Measurements from ENCODE around the gene CCNL2.
"Not testable (repeated sequence)": the region's sequence is repeated elsewhere in the genome, so short reads cannot be mapped to it uniquely, and the experiment has no call there.

CCNL2 gene

GRCh38 chr1:1399187-1399871 is at the start of gene CCNL2:
TSS of gene CCNL2 (minus strand) at chr1:1399335. CDS start at chr1:1399306, 29 bp downstream.
- peak; percentile 97 for DNase-seq (ENCODE audit: low spot score)

GRCh38 chr1:1446631-1447030 is 47.5 kb upstream of the CCNL2 start:
- DNase-seq (ENCODE audit: low spot score): not testable (repeated sequence)

- DNase-seq (ENCODE audit: low spot score): no peak
Observed at GRCh38 chr1:1442069-1442770, 43.1 kb upstream of the CCNL2 start.

- no peak for DNase-seq (ENCODE audit: low spot score)
Observed at GRCh38 chr1:1441002-1441888, 42.1 kb upstream of the CCNL2 start.

GRCh38 chr1:1440262-1441001 is 41.3 kb upstream of the CCNL2 start:
- no peak for DNase-seq (ENCODE audit: low spot score)

GRCh38 chr1:1439546-1440261 is 40.6 kb upstream of the CCNL2 start:
- no peak for DNase-seq (ENCODE audit: low spot score)

GRCh38 chr1:1438531-1439381 is 39.6 kb upstream of the CCNL2 start:
- no peak for DNase-seq (ENCODE audit: low spot score)

- DNase-seq (ENCODE audit: low spot score): no peak
Observed at GRCh38 chr1:1437904-1438376, 38.8 kb upstream of the CCNL2 start.

- no peak for DNase-seq (ENCODE audit: low spot score)
Observed at GRCh38 chr1:1437033-1437903, 38.1 kb upstream of the CCNL2 start.

GRCh38 chr1:1436630-1437032 is 37.5 kb upstream of the CCNL2 start:
- no peak for DNase-seq (ENCODE audit: low spot score)

- DNase-seq (ENCODE audit: low spot score): no peak
Observed at GRCh38 chr1:1435911-1436629, 36.9 kb upstream of the CCNL2 start.

- peak; percentile 59 for DNase-seq (ENCODE audit: low spot score)
Observed at GRCh38 chr1:1435106-1435903, 36.2 kb upstream of the CCNL2 start, which contains the start of gene VWA1. TSS of gene VWA1 (plus strand) at chr1:1435690. CDS start at chr1:1435749, 59 bp downstream.

- no peak for DNase-seq (ENCODE audit: low spot score)
Observed at GRCh38 chr1:1434824-1435105, 35.6 kb upstream of the CCNL2 start.

GRCh38 chr1:1434131-1434823 is 35.1 kb upstream of the CCNL2 start:
- no peak for DNase-seq (ENCODE audit: low spot score)

- peak; percentile 27 for DNase-seq (ENCODE audit: low spot score)
Observed at GRCh38 chr1:1433804-1434130, 34.6 kb upstream of the CCNL2 start.

- no peak for DNase-seq (ENCODE audit: low spot score)
Observed at GRCh38 chr1:1432951-1433803, 34.0 kb upstream of the CCNL2 start.

All from RKO (cell line).